Activated CD4-positive, CD25-positive, alpha-beta regulatory T cell treated with anti-CD3 and anti-CD28 coated beads, Interleukin-2, amount 50 U/mL, for 24 hours (primary cell): ENCODE data around the gene PHACTR1.

Experiments
- ATAC-seq, 2 donors: fragments of 150-1000 bp; cut with Tn5 transposase; one replicate each; pipeline ENCODE4 v1.10.0; 2021; ENCODE audit warnings: mild to moderate bottlenecking in 1 of 2, moderate library complexity in 1 of 2

Gene PHACTR1

DNA sequence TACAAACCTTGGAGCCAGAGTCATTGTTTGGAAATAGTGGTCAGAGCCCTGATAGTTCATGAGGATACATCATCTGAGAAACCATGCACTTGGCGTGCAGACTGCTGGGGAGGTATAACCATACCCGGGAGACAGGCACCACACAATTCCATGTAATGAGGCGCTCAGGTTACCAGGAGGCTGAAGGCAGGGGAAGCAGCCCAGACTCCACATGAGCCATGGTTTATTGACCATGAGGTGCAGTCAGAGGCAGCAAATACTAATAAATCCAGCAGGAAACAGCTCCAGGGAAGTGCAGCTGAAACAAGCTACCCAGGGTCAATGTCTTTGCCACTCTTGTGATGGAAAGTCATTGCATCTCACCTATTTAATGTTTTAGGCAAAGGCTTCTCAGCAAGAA lies 455.7 kb downstream of the PHACTR1 start:
- ATAC-seq = no peak

DNA sequence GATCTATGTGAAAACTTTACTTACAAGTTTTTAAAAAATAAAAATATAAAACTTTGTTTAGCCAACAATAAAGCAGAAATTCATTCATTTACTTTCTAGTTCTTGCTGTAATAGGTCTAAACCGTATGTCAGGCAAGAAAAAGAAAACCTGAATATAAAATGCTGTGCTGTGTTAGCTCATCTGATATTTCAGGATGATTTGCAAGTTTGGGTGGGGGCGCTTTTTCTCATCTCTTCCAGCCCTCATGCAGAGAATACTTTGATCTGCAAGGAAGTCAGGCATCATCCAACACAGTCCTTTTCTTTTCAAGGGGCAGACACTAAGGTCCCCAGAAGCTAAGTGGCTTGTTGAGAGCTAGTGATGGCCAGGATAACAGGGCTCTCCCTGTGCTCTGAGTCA lies 458.5 kb downstream of the PHACTR1 start:
- no peak for ATAC-seq

DNA sequence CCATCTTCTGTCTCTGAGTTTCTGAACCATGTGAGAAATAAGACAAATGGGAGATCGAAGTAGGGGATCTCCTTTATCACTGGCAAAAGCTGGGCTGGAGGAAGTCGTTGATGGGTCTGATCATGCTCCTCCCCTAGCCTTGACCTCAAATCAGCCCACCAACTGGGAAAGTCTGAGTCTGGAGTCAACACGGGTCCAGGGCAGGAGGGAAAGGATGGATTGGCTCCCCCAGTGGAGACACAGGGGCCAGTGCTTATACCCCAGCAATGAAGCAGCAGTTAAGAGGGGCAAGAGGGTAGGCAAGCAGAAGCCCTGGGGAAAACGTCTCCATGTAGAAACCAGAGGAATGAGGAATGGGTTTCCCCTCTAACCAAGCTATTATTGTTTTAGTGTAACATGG lies 459.2 kb downstream of the PHACTR1 start:
- no peak for ATAC-seq

DNA sequence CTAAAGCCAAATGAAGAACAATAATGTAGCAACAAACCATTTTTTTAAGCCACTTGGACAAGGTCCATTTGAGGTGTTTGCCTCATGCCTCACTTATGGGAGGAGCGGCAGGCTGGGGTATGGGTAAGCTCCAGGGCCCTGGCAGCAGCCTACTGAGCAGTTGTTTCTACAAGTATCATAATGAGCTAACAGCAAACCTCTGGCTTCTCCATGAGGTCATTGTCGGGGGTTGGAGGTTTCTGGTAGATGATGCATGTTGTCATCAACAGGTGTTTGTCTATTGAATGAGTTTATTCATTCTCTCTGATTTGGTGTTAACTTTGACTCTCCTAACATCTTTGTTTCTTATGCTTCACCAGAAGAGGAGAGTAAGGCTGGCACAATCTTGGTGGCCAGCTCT lies 461.1 kb downstream of the PHACTR1 start:
- ATAC-seq = peak in 1 of 2 donors; percentile 25

DNA sequence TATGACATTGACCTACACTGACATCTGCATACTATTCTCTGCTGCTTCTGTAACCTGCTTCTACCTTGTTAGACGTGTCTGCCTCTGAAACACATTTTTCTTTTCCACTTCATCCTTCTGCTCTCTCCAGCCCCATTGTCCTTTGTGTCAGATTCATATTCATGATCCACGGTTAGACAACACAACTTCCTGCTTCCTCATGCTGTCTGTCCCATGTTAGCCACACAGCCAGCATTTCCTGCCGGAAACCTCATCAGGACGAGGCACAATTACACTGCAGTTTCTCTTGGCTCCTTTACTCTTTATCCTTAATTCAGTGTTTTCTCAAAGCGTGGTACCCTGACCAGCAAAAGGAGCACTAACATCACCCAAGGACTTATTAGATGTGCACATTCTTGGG lies 461.5 kb downstream of the PHACTR1 start:
- no peak for ATAC-seq

DNA sequence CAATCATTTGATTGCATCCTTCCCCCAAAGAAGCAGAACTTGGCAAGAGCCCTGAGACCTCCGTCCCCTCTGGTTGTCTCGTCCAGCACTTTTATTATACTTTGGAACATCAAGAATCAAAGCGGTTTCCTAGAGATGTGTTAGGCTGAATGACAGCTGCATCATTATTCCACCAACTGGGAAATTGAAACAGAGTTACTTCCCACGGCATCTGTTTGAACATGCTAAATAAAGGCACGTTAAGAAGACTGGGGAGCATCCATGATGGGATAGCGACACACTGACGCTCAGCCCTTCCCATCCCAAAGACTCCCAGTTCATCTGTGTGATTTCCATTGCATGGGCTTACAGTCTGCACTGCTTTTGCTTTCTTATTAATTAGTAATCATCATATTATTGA lies 464.0 kb downstream of the PHACTR1 start:
- ATAC-seq = no peak

DNA sequence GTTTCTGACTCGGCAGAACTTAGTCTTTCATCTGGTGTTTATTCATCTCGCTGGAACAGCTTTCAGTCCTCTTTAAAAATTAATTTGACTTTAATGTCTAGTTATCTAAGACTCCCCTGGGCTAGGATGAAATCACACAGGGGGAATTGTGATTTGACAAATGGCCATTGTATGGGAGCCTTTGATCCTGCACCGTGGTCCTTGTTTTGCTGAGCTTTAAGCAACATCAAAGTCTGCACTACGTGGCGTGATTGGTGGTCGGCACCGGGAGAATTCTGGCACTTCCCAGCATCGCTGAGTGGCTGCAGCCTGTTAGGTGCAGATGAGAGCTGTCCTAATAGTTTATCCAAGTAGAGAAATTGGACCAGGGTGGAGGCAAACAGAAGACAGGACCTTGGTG lies 464.8 kb downstream of the PHACTR1 start:
- no peak for ATAC-seq

DNA sequence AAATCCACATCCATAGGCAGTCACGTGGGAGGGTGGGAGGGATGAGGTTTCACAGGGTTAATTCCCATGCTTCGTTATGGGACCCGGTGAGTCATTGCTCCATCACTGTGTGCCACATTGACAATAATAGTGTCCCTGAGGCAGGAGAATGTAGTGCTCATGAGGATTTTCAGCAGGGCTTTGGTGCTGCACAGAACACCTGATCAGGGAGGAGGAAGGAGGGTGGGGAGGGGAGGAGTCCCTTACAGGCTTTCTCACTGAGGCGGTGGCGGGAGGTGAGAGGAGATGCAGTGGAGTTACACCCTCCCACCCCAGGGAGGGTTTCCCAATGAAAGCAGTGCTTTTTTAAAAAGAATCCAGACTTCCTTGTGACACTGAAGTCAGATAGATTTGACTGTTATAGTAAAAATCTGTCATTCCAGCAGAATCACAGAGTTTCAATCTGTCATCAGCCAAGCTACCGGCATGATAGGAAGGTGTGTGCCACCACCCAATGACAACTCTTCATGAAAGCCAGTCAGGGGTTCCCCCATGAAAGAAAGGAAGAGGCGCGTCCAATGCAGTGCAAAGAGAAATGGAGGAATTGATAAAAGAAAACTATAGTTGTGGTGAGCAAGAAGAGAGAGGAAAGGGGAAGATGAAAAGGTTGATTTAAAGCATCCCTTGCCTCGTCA lies 467.0 kb downstream of the PHACTR1 start:
- no peak for ATAC-seq

DNA sequence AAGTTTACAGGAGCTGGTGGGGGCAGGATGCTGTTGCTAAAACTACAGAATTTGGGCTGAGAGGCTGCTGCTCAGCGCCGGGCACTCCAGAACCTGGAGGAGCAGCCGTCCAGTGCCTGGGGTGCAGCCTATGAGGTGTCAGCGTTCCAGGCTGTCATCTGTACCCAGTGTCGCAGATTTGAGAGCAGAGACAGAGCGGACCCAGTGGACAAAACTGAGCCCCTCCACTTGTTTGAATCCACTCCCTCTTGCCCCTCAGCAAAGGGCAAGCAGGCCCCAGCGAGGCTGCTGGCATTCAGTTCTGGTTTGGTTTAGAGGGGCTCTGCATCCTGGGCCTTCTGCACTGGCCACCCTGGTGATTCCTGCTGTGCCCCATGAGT lies 467.5 kb downstream of the PHACTR1 start:
- no peak for ATAC-seq

DNA sequence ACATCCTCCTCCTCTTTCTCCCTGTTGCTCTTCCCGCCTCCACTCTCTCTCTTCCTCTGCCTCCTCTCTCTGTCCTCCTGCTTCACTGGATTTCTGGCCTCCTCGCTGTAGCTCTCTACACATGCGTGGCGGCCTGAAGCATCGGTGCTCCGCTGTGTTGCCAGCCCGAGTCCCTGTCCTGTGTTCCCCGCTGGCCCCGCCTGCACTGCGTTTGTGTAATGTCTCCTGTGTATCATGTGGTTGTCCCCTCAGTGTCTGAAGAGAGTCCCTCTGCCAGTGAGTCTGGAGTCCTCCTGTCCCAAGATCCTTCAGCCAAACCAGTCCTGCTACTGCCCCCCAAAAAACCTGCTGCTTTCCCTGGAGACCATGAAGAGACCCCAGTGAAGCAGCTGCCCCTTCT lies 468.0 kb downstream of the PHACTR1 start:
- no peak for ATAC-seq

DNA sequence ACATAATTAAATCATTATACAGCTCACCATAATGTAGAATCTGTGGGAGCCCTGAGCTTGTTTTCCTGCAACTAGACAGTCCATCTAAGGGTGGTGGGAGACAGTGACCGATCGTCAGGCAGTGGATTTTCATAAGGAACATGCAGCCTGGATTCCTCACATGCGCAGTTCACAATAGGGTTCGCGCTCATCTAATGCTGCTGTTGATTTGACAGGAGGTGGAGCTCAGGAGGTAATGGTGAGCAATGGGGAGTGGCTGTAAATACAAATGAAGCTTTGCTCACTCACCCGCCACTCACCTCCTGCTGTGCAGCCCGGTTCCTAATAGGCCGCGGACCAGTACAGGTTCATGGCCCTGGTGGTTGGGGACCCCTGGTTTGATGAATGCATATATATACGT lies 470.3 kb downstream of the PHACTR1 start:
- no peak for ATAC-seq

DNA sequence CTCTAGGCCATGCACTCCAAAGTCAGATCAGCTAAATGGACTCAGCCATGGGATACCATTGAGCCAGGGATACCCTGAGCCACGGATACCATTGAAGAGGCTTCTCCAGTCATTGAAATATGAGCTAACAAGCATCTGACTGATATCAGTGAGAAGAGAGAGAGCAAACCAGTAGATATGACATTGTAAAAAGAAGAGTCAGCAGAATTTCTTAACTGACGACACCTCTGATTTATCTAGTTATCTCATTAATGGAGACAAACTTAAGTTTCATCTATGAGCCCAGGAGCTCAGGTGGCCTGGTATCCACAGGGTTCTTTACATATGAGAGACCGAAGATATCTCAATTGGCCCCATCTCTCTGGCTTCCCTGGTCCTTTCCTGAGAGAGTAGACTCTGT lies 471.1 kb downstream of the PHACTR1 start:
- no peak for ATAC-seq

DNA sequence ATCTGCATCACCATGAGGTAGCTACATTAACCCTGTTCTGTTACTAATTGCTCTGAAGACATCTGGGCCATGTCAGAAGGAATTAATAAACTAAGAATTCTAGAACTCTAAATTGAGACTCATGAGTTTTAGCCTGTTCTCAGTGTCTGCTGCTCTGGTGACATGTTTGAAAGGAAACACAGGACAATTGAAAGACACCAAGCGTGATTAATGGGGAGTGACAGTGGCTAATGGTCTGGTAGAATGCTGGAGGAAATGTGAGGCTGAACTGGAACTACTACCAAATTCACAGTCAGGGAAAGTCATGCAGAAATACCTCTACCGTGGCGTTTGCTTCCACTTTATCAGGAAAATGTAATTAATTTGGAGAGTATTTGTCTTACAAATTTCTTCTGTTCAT lies 471.7 kb downstream of the PHACTR1 start:
- ATAC-seq = no peak

DNA sequence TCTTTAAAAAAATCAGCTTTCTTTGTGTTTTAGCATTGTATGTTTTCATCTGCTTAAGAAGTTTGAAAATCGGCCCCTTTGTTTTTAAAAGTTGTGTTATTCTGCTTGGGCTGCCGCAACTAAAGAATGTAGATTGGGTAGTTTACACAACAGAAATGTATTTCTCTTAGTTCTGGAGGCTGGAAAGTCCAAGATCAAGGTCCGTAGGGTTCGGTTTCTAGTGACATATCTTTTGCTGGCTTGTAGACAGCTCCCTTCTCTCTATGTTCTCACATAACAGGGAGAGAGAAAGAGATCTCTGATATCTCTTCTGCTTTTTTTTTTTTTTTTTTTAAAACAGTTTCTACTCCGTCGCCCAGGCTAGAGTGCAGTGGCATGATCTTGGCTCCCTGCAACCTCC lies 473.1 kb downstream of the PHACTR1 start:
- ATAC-seq = no peak

DNA sequence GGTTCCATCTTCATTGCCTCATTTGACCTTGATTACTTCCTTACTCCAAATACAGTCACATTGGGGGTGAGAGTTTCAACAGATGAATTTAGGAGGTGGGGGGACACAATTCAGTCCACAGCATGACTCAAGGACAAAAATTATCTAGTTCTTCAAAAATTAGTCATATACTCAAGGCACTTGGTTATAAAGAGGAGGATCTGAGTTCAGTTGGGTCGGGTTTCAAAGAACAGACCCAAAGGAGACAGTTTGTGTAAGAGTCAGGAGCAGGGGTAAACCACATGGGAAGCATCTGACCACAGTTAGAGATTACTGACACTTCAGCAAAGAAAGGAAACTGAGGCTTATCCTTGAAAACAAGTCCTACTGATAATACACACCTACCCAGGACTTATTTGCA lies 473.8 kb downstream of the PHACTR1 start:
- no peak for ATAC-seq

DNA sequence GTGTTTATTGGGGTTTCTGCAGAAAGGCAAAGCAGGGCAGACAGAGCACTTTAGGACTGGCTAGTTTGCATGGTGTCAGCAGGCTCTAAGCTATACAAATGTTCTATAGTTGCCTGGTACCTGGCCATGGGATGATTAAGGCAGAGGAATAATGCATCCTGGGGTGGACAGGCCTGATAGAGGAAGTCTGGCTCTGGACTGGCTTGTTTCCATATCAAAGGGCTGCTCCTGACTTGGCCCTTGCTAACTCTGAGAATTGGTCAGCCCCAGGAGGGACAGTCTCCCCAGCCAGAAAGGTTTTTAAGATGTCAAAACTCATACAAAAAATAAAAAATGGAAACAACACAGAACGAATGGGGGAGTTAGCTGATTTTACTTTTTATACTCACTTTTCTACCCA lies 474.9 kb downstream of the PHACTR1 start:
- no peak for ATAC-seq

DNA sequence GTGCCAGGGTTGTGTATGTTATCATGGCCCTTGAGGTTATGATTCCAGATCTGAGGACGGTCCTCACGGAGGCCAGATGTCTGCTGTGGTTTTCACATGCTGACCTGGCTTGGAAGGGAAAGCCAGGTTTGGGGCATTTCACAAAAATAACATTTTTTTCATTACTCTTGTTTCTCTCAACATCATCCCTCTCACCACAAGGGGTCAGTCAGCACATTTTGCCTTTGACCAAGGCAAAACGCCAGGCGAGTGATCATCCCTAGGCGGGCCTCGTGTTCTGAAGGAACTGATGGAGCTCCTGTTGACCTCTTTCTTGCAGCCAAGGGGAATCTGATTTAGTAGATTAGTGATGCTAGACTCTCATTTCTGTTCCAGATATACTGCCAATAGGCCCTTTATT lies 478.3 kb downstream of the PHACTR1 start:
- ATAC-seq = no peak

DNA sequence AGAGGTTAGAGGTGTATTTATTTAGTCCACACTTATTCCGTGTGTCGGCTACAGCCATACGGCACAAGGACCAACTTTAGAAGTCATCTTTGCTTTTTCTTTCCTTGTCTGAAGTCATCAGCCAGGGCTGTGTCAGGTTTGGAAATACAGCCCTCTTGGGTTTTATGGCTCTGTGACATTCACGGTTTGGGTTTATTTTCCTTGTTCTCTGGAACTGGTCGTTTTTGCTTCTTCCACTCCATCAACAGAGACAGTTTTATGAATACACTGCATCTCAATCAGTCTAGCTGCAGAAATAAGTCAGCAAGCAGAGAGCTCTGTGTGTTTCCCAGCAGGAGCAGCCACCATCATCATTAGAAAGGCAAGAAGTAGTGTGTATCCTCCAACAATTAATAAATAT lies 479.2 kb downstream of the PHACTR1 start:
- ATAC-seq = no peak

DNA sequence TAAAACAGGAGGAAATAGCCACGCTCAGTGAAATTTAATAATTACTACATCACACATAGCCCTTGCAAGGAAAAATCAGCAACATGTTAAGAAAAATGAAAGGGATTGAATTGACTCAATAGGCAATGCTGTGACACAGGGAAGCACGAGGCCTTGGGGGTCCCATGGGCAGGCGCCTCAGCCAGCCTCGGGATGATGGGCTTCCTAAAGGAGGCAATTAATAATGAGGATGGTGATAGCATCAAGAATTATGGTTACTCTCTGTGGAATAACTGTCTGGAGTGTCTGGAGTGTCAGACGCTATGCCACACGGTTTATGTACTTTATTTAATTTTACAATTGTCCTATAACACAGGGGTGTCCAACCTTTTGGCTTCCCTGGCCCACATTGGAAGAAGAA lies 481.6 kb downstream of the PHACTR1 start:
- no peak for ATAC-seq

DNA sequence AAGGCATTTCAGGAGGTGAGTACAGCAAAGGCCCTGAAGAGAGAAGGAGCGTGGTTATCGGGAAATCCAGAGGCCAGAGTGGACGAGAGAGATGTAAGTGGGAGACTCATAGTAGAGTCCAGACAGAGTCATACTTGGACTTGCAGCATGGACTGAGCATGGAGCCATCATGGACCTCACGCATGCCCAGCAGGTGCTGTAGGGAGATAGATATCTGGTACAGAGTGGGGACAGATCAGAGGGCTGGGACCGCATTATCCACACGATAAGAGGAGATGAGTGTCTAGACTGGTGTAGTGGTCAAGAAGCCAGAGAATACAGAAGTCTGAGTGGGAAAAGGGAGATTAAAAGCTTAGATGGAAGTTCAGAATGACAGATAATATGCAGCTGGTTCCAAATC lies 484.8 kb downstream of the PHACTR1 start:
- no peak for ATAC-seq

DNA sequence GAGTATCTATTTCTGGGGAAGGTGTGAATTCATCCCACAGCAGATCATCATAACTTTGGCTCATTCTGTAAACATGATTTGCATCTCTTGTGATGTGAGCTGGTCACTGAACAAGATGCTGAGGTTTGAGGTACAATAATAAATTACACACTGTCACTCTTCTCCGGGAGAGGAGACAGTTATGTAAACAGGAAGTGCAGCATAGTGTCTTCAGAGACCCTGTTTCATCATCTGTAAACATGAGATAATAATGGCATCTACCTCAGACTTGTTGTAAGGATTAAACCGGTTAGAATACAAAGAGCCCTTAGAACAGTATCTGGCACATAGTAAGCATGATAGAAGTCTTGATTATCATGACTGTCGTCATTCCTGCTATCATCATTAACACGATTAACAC lies 486.6 kb downstream of the PHACTR1 start:
- no peak for ATAC-seq

DNA sequence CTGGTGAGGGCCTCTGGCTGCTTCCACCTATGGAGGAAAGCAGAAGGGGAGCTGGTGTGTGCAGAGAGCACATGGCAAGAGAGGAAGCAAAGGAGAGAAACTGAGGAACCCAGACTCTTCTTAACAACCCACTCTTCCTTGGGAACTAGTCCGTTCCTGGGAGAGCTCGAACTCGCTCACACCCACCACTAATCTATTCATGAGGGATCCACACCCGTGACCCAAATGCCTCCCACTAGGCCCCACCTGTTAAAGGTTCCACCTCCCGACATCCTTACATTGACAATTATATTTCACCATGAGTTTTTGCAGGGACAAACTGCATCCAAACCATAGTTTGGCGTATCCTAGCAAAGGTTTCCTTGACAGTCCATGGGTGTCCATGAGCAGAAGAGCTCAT lies 488.5 kb downstream of the PHACTR1 start:
- ATAC-seq = no peak

DNA sequence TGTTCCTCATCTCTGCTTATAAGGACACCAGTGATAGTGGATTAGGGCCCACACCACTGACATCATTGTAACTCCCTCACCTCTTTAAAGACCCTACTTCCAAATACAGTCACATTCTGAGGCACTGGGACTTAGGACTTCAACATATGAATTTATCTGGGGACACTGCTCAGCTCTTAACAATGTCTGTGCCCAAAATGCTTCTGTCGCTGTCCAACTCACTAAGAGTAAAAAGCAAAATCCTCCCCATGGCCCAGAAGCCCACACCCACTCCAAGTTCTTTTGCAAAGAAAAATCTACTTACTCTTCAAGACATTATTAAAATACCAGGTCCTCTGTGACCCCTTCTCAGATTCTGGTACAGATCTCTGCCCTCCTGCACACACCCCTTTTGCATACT lies 495.5 kb downstream of the PHACTR1 start:
- no peak for ATAC-seq

DNA sequence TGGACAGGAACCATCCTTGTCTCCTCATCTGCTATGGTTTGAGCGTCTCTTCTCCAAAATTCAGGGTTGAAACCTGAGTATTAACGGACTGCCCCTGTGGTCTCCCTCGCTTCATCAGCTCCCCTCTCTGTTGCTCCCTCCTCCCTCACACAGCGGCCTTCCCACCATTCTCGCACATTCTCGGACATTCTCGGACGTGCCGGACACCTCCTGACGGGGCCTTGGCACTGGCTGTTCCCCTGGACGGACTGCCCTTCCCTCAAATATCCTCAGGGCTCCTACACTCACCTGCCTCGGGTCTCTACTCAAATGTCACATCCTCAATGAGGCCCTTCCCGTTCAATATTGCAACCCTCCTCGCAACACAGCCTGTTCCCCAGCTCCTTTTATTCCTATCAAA lies 496.0 kb downstream of the PHACTR1 start:
- no peak for ATAC-seq

DNA sequence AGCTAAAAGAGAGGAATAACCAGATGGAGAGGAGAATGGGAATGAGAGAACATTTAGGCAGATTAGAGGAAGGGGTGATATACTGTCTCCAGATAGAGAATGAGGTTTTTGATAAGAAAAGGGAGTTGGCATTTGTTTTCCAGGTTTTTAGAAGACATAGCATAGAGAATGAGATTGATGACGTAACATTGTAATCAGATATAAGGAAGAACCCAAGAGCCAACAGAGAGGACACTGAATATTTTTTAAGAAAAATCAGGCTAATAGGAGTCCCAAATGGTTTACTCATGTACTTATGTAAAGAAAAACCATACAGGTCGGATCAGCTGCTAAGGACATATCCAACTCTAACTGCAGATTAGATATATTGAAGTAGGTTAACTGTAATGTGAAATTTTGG lies 498.8 kb downstream of the PHACTR1 start:
- no peak for ATAC-seq
